GM19468 (cell line): ENCODE data around the gene RANGAP1.
"Not testable (repeated sequence)": the region's sequence is repeated elsewhere in the genome, so short reads cannot be mapped to it uniquely, and the experiment has no call there.

ENCODE experiments used
- ATAC-seq: cut with Tn5 transposase; IDR thresholded peaks from one replicate; pipeline ENCODE4 v1.9.1; 2021; ENCODE audit warnings: mild to moderate bottlenecking, moderate library complexity, moderate number of reproducible peaks; ENCODE audit not compliant: unreplicated experiment; ENCODE audit errors: extremely low read depth

RANGAP1 gene

GRCh38 chr22:41261541-41262249 is 24.3 kb downstream of the RANGAP1 start:
- no peak for ATAC-seq

DNA sequence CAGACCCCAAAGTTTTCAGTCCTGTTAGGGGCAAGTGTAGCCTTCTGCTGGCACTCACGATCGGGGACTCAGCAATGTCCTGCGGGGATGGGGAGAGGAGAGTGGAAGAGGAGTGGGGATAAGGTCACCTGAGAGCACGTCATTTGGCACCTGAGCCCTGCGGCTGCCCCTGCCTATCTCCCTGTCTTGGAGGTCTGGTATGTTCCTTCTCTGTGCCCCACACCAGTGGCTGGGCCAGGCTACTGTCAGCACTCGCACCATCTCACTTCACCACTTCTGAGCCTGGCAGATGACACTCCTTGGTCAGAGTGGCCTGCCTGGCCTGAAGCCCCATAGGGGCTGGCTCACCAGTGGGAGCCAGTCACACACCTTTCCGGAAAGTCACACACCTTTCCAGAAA is 25.1 kb downstream of the RANGAP1 start:
- ATAC-seq: no peak

DNA sequence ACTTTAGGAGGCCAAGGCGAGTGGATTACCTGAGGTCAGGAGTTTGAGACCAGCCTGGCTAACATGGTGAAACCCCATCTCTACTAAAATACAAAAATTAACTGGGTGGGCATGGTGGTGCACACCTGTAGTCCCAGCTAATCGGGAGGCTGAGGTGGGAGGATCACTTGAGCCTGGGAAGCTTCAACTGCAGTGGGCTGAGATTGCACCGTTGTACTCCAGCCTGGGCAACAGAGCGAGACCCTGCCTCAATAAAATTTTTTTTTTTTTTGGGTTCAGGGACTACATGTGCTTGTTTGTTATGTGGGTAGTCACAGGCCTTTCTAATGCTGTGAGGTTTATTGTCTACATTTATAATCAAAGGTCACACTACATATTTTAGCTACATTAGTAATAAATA is 26.2 kb downstream of the RANGAP1 start:
- ATAC-seq: not testable (repeated sequence)

DNA sequence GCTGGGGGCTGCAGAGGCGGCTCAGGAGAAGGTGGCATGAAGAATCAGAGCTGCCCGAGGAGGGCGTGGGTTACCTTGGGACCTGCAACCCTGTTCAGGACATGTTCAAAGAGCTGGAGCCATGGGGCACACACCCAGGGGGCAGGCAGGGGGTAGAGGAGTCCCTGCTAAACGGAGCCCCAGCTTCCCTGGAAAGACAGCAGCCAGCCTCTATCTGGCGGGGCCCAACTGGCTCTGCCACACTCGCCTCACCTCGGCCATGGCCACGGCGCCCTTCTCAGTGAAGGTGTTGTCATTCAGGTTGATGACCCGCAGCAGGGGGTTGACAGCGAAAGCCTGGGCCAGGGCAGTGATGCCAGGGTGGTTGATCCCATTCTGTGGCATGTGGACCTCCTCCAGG is 28.3 kb downstream of the RANGAP1 start:
- no peak for ATAC-seq

DNA sequence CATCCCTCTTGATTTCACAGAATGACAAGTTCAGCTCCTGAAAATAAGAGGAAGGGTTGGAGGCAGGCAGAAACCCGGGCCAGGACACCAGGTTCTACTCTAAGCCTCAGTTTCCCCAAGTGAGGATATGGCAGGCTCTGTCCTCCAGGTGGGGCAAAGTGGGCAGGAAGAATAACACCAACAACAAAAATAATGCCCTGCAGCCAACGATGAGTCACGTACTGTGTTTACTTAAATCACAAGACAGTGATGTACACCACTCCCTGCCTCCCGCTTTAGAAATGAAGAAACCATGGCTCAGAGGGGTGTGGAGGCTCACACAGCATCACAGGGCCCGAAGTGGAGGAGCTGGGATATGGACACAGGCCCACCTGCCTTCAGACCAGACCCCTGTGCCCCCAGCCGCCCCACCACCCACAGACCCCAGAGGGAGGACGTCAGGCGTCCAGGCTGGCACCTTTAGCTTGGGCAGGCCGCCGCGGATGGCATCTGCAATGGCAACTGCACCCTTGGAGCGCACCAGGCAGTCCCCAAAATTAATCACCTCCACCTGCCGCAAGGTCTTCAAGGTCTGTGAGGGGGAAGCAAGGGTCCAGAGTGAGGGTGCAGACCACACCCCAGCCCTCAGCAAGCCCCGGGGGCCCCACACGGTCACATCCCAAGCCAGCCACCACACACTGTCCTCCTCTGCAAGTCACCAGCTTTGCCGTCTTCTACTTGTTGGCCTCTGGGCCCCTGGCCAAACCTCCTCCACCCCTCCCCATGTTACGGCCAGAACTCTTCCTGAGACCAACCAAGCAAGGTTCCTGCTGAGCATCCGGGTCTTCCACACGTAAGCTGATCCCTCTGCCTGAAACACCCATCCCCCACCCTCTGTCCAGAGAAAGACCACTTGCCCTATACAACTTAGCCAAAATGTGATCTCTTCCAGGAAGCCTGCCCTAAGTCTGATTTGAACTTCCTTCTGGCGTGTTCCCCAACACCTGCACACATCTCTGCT is 29.4 kb downstream of the RANGAP1 start:
- no peak for ATAC-seq

- ATAC-seq: no peak
Measured at GRCh38 chr22:41254230-41254629, 31.8 kb downstream of the RANGAP1 start.

GRCh38 chr22:41252365-41252764 is 33.6 kb downstream of the RANGAP1 start:
- no peak for ATAC-seq

DNA sequence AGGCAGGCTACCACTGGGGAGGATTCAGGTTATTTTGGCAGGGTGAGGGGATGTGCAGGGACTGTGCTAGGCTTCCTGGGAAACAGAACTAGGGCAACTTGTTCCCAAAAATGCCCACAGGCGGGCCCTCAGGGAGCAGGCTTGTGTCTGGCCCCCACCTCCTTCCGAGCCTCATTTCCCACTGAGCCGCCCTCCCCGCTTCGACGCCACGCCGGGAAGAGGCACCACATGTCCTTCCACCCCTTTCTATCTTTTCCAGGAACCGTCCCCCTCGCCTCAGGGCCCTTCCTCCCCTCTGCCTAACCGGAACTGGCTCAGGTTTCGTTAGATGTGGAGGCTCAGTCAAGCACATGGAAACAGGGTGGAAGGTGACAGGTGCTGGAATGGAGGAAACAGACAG is 35.9 kb downstream of the RANGAP1 start:
- no peak for ATAC-seq

GRCh38 chr22:41249442-41249841 is 36.5 kb downstream of the RANGAP1 start:
- no peak for ATAC-seq

- ATAC-seq: no peak
Measured at GRCh38 chr22:41248758-41249157, 37.2 kb downstream of the RANGAP1 start.

GRCh38 chr22:41248314-41248713 is 37.7 kb downstream of the RANGAP1 start:
- ATAC-seq: no peak

DNA sequence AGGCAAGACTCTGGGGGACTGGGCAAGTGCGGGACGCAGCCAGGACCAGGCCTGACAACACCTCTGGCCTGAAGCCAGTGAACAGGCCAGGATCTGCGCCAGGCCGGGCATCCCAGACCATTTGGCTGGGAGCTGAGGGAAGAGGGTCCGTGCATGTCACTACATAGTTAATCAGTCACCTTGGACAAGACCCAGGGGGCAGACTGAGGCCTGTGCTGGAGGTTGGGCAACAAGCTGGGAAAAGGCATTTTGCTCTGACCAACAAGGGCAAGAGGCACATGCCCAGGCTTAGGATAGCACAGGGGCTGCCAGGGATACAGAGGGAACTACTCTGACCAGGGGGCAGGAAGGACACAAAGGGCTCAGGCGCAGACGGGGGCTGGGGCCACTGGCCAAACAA is 38.3 kb downstream of the RANGAP1 start:
- ATAC-seq: no peak

DNA sequence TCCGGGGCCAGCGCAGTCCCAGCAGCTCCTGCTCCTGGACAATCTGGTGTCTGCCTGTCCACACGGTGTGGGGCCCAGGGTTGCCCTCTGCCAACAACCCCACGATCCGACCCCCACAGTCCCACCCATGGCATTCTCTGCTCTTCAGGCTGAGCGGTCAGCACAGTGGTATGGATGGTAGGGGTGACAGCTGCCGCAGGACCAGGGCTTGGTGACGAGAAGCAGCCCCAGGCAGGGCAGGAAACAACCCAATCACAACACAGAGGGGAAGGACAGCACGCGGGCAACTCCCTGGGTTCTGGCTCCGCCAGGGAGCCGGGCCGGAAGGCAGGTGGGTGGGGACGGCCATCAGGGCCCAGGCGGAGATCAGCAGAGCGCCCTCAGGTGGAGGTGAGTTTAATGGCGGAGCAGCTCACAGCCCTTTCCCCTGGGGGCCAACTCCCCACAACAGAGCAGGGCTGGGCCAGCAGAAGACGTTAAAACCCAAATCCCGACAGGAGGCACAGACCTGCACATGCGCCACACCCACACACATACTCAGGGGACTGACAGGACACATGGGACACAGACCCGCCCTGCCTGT is 40.0 kb downstream of the RANGAP1 start:
- no peak for ATAC-seq

GRCh38 chr22:41243361-41243760 is 42.6 kb downstream of the RANGAP1 start:
- no peak for ATAC-seq

GRCh38 chr22:41242396-41243117 is 43.4 kb downstream of the RANGAP1 start:
- ATAC-seq: no peak

DNA sequence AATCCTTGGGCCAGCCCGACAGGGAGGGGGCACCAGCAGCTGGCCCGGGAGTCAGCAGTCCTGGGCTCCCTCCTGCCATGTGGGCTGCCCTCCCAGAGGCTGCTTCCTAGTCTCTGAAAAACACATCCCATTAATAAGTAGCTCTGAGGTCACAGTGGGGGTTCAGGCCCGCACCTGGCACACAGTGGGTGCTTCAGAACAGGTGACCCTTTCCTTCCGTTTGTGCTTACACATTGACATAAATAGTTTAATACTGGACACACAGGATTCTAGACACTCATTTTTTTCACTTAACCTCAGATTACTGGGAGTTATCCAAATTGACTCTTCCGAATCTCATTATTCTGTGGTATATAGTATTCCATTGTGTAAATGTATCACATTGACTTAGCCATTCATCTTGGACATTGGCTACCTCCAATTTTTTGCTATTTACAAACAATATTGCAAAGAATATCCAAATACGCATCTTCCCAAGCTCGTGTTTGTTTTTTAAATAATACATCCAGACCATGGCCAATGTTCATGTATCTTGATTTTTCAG is 44.8 kb downstream of the RANGAP1 start:
- no peak for ATAC-seq

- no peak for ATAC-seq
Measured at GRCh38 chr22:41240377-41241132, 45.4 kb downstream of the RANGAP1 start, which contains the start of gene CHADL. Gene CHADL, minus strand, starts transcription at chr22:41240931. Its CDS starts 50 bp downstream, at chr22:41240881.

DNA sequence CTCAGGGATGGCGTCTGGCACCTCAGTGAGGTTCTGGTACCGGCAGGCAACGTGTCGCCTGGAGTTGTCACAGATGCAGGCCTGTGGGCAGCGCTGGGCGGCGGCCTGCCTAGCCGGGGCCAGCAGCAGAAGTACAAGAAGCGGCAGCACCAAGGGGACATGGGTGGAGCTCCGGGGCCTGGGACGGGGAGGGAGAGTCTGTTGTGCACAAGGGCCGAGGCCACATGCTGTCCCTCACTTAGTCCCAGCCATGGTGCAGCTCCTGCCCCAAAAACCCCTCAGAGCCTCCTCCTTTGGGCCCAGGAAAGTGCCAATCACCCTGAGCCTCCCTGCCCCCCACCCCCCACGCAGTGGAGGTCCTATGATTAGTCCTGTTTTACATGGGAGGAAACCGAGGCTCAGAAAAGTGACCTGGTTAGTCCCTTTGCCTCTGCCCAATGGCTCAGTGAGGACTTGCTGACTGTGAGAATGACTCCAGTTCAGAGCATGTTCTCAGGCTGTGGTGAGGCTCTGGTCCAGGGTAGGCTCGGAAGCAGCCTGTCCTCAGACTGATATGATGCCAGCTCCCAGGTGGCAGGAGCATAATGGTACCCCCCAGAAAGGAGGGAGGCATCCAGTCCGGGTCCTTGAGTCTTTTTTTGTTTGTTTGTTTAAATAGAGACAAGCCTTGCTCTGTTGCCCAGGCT is 46.4 kb downstream of the RANGAP1 start:
- ATAC-seq: no peak
